ENCODE measurements around the gene CALHM2.

Gene CALHM2

GRCh38 chr10:103415581-103415980 is 36.6 kb downstream of the CALHM2 start:
- no peak for DNase-seq

- DNase-seq = no peak
Measured at GRCh38 chr10:103413564-103413963, 38.6 kb downstream of the CALHM2 start.

- no peak for DNase-seq
Measured at GRCh38 chr10:103397191-103397825, 54.9 kb downstream of the CALHM2 start.

GRCh38 chr10:103396789-103397087 is 55.4 kb downstream of the CALHM2 start:
- DNase-seq = no peak

All from cerebellar nuclear complex (tissue), 1 donor.